ENCODE data around the gene GLYR1.

DNA sequence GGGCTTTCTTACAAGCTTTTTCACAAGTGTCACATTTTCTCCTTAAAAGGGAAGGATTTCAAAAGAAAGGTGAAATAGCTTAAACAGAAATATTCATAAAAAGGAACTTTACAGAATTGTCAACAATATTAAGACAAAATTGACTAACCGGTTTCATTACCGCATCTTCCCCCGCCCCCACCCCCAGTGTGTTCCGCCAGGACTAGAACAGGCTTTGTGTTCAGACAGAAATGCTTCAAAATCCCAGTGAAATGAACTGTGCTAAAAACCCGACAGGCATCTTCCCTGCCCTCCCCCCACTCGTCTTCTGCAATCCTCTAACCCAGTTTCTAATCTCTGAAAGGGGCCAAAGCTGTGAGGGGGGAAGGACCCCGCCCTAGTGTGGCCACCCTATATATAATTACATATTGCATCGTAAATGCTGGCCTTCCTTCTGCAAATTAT, 43.7 kb downstream of the GLYR1 start:
- no peak for TF ChIP-seq CTCF (IDR thresholded peaks at IDR 0.05)
- TF ChIP-seq POLR2A (IDR thresholded peaks at IDR 0.05) = no peak
